Endothelial cell of umbilical vein (primary cell): ENCODE results near the gene CCNL2. TPM values are rescaled to one million over a fixed set of nuclear protein-coding genes. Genes with fewer than 3 reads are reported as not detected.
"Not testable (repeated sequence)": the region's sequence is repeated elsewhere in the genome, so short reads cannot be mapped to it uniquely, and the experiment has no call there.

ENCODE experiments used
- Bru-seq: library from RNA; stranded (reverse); fragments of 400-500 nt; gene quantifications from one replicate; lab custom pipeline; 2021; lab: Mats Ljungman, UMichigan
- BruChase-seq, 2 experiments: library from RNA; stranded (reverse); fragments of 400-500 nt; gene quantifications; one replicate each; lab custom pipeline; 2021; lab: Mats Ljungman, UMichigan
- BruUV-seq: library from RNA; stranded (reverse); fragments of 400-500 nt; replicated peaks from 2 replicates; lab custom pipeline; 2021; lab: Mats Ljungman, UMichigan
- CTCF ChIA-PET: fragments of 300-600, 350-600 bp; sonication (Branson Sonifier 250); formaldehyde crosslinking; loops from one replicate; lab custom pipeline; 2021; ENCODE audit warnings: antibody characterized with exemption, inconsistent platforms; lab: Charles Lee
- POLR2A ChIA-PET: fragments of 300-600, 350-600 bp; sonication (Branson Sonifier 250); formaldehyde crosslinking; loops from one replicate; lab custom pipeline; 2021; ENCODE audit warnings: antibody characterized with exemption, inconsistent platforms; lab: Charles Lee
- DNase-seq: peaks from one replicate; pipeline ENCODE4 v3.0.0-alpha.2; 2011; ENCODE audit warnings: low read depth, low spot score
- FAIRE-seq: peaks from 2 replicates; lab custom pipeline; 2011; peaks lifted over from hg19 to GRCh38; lab: Jason Lieb, UNC
- H2AFZ ChIP-seq: 2 replicates; pipeline ENCODE4 v1.6.0; 2012; ENCODE audit warnings: low read depth, low read length, control low read depth, inconsistent platforms
- H3K27ac ChIP-seq: 2 replicates; pipeline ENCODE4 v1.5.1; 2011; ENCODE audit warnings: low read depth, mild to moderate bottlenecking, control low read depth, low read length, moderate library complexity; ENCODE audit not compliant: insufficient read depth
- H3K27me3 ChIP-seq, 2 experiments: 2 replicates each; pipeline versions ENCODE4 v1.6.0 to v1.6.1; 2011; ENCODE audit warnings: low read length in 2 of 2, mixed read lengths in 1 of 2; ENCODE audit not compliant: control insufficient read depth in 2 of 2, insufficient read depth in 2 of 2
- H3K36me3 ChIP-seq, 2 experiments: 2 replicates in 1 of 2; 3 replicates in 1 of 2; pipeline ENCODE4 v1.5.1; 2011; ENCODE audit warnings: low read length in 2 of 2, mild to moderate bottlenecking in 1 of 2, moderate library complexity in 1 of 2; ENCODE audit not compliant: control insufficient read depth in 2 of 2, insufficient read depth in 2 of 2; ENCODE audit errors: extremely low read depth in 1 of 2
- H3K4me1 ChIP-seq: 3 replicates; pipeline ENCODE4 v1.5.1; 2011; ENCODE audit warnings: mild to moderate bottlenecking, low read length; ENCODE audit not compliant: control insufficient read depth, insufficient read depth; ENCODE audit errors: extremely low read depth
- H3K4me2 ChIP-seq: 2 replicates; pipeline ENCODE4 v1.6.1; 2011; ENCODE audit warnings: low read length, control low read depth, mixed read lengths; ENCODE audit not compliant: insufficient read depth
- H3K4me3 ChIP-seq, 3 experiments: fragments of 200-600 bp in 1 of 3; sonication (generic), shearing (Covaris generic) in 1 of 3; replicated peaks in 1 of 3; 2 replicates each; pipeline ENCODE4 v1.5.1; 2011 to 2016; ENCODE audit warnings: control low read depth in 3 of 3, low read length in 3 of 3, mild to moderate bottlenecking in 2 of 3, inconsistent platforms in 1 of 3, low read depth in 1 of 3, moderate library complexity in 1 of 3; ENCODE audit not compliant: insufficient read depth in 1 of 3
- H3K79me2 ChIP-seq: 2 replicates; pipeline ENCODE4 v1.6.0; 2012; ENCODE audit warnings: low read length, inconsistent platforms; ENCODE audit not compliant: control insufficient read depth, insufficient read depth
- H3K9ac ChIP-seq: replicated peaks from 2 replicates; pipeline ENCODE3; 2011; ENCODE audit warnings: low read length, control low read depth; ENCODE audit not compliant: insufficient read depth; ENCODE audit errors: extremely low read depth
- H3K9me1 ChIP-seq: replicated peaks from 3 replicates; pipeline ENCODE4 v1.6.0; 2011; ENCODE audit warnings: mild to moderate bottlenecking, low read length; ENCODE audit not compliant: control insufficient read depth, insufficient read depth; ENCODE audit errors: extremely low read depth
- H3K9me3 ChIP-seq: replicated peaks from 2 replicates; pipeline ENCODE4 v1.5.1; 2012; ENCODE audit warnings: low read length, inconsistent platforms; ENCODE audit not compliant: control insufficient read depth, insufficient read depth
- H4K20me1 ChIP-seq: replicated peaks from 2 replicates; pipeline ENCODE3; 2011; ENCODE audit warnings: mild to moderate bottlenecking, low read length; ENCODE audit not compliant: control insufficient read depth, insufficient read depth; ENCODE audit errors: extremely low read depth
- EZH2 ChIP-seq: IDR thresholded peaks from 2 replicates; pipeline ENCODE4 v1.6.1; 2012; ENCODE audit warnings: borderline replicate concordance, low read depth, mild to moderate bottlenecking, moderate library complexity, low read length, inconsistent platforms; ENCODE audit not compliant: severe bottlenecking
- POLR2A ChIP-seq: IDR thresholded peaks from 2 replicates; pipeline ENCODE4 v1.6.1; 2012; ENCODE audit warnings: low read depth, mild to moderate bottlenecking, control low read depth, low read length
- POLR2AphosphoS5 ChIP-seq: IDR thresholded peaks from 2 replicates; pipeline ENCODE4 v1.6.1; 2012; ENCODE audit warnings: low read depth, mild to moderate bottlenecking, control low read depth, low read length, moderate library complexity; ENCODE audit not compliant: insufficient read depth
- dilution Hi-C: fragments of 300-500 bp; cut with MboI; formaldehyde crosslinking; loops from one replicate; pipeline ENCODE4 v1.15.0; 2019; ENCODE audit warnings: low sequenced_read_pairs; ENCODE audit not compliant: extremely low pct_ligation_motif_present
- intact Hi-C: fragments of 100-400 bp; cut with micrococcal nuclease; formaldehyde crosslinking; loops from one replicate; pipeline ENCODE4 v1.10.0; 2022
- long read RNA-seq: library from polyadenylated mRNA; stranded (forward); transcript quantifications from one replicate; pipeline ENCODE4 v2.0.0, GENCODE V29; 2021
- polyA minus RNA-seq, 3 experiments: library from RNA; depleted of rRNA, polyadenylated mRNA; stranded (reverse); fragments of >200 nt; gene quantifications; 1 replicate in 1 of 3; 2 replicates in 2 of 3; pipeline ENCODE4 v1.2.3, GENCODE V29; 2011
- polyA plus RNA-seq, 4 experiments: library from polyadenylated mRNA; depleted of rRNA in 3 of 4; stranded (reverse) in 3 of 4; unstranded in 1 of 4; fragments of >200 nt; gene quantifications; 2 replicates each; pipeline versions ENCODE4 v1.2.1 to v1.2.3, GENCODE V29; 2011 to 2012; ENCODE audit warnings: missing spikeins in 1 of 4
- total RNA-seq: library from RNA; stranded (reverse); gene quantifications from 2 replicates; pipeline ENCODE4 v1.2.3, GENCODE V29; 2021
- TF ChIP-seq, protein P1 (sequence below), 2 donors: IDR thresholded peaks; 1 replicate in 1 of 2; 2 replicates in 1 of 2; pipeline ENCODE4 v1.5.1; 2011; ENCODE audit warnings: low read length in 2 of 2, mild to moderate bottlenecking in 2 of 2, moderate library complexity in 2 of 2, control low read depth in 1 of 2, inconsistent platforms in 1 of 2, low read depth in 1 of 2; ENCODE audit not compliant: insufficient read depth in 1 of 2; ENCODE audit errors: extremely low read depth in 1 of 2

CCNL2 gene
- total RNA-seq (182 and 188 TPM in 2 replicates), polyA plus RNA-seq (174 and 209 TPM in 2 replicates), polyA minus RNA-seq (138 and 145 TPM in 2 replicates), Bru-seq, nascent RNA (percentile 89 among the genes with signal in this experiment), BruChase-seq, experiment 1, labeled RNA remaining after a 6-hour chase (percentile 96 among the genes with signal in this experiment), BruChase-seq, experiment 2, labeled RNA remaining after a 2-hour chase (percentile 98 among the genes with signal in this experiment)
- 37.8 and 72.0 TPM in 2 replicates for polyA plus RNA-seq (2011; cell fraction: cytosol; rRNA removed)
- 2,097 and 2,168 TPM in 2 replicates for polyA plus RNA-seq (2011; cell fraction: nucleus; rRNA removed)
- polyA plus RNA-seq (2012), result 115 and 129 TPM in 2 replicates
- polyA minus RNA-seq (2011; cell fraction: cytosol; rRNA and poly(A)+ RNA removed), result 20.9 TPM
- polyA minus RNA-seq (2011; cell fraction: nucleus; rRNA and poly(A)+ RNA removed), result 264 and 276 TPM in 2 replicates
- long read RNA-seq, transcript CCNL2-201 (11 exons, 2,305 nt), result major isoform, 53 of 426 reads
- long read RNA-seq, transcript CCNL2-202 (6 exons, 1,186 nt), result minor isoform, 31 of 426 reads
- long read RNA-seq, transcript CCNL2-204 (6 exons, 3,082 nt), result minor isoform, 12 of 426 reads
- long read RNA-seq, partial matches to known transcripts, result 17 of 426 reads
- long read RNA-seq, other reads (novel, unspliced or antisense), result 313 of 426 reads

DNA sequence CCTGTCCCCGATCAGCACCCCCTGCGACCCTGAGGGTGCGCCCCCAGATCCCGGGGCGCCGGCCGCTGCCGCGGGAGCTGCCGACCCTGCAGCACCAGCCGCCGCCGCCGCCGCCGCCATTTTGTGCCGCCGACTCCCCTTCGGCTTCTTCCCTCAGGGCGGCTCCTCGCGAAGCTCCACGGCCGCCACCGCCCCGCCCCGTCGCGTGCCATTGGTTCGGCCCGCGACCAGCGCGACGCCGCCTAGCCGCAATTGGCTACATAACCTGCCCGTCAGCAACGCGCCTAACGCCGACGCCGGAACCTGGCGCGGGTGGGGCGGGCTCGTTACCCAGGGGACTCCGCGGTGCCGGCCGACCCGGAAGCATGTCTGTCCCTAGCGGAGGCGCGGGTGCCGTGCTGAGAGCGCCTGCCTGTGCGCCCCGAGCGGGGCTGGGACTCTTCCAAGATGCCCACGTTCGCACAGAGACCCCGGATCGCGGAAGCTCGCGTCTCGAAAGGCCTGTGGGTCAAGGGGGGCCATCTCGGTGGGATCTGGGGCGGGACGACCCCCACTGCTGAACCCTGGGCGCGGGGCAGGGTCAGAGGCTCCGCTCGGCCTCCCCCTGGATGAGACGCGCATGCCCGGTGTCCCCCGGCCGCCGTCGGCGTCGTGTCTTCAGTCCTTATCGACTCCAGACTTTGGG, at the start of gene CCNL2:
Gene CCNL2 (minus strand): TSS at position 149 of the 685 bp plus-strand sequence. CDS start 29 bp downstream, at position 120.
- no peak for TF ChIP-seq EZH2
- peak; percentile 87 for TF ChIP-seq POLR2AphosphoS5
- TF ChIP-seq POLR2A, result peak; percentile 58
- TF ChIP-seq, protein P1, sequence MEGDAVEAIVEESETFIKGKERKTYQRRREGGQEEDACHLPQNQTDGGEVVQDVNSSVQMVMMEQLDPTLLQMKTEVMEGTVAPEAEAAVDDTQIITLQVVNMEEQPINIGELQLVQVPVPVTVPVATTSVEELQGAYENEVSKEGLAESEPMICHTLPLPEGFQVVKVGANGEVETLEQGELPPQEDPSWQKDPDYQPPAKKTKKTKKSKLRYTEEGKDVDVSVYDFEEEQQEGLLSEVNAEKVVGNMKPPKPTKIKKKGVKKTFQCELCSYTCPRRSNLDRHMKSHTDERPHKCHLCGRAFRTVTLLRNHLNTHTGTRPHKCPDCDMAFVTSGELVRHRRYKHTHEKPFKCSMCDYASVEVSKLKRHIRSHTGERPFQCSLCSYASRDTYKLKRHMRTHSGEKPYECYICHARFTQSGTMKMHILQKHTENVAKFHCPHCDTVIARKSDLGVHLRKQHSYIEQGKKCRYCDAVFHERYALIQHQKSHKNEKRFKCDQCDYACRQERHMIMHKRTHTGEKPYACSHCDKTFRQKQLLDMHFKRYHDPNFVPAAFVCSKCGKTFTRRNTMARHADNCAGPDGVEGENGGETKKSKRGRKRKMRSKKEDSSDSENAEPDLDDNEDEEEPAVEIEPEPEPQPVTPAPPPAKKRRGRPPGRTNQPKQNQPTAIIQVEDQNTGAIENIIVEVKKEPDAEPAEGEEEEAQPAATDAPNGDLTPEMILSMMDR (IDR thresholded peaks at IDR 0.05; ENCODE audit: extremely low read depth in 1 of 2, insufficient read depth in 1 of 2, low read depth in 1 of 2, low read length in 2 of 2), result peak; percentile 63 to 78
- dilution Hi-C loops (no loop called here), intact Hi-C loops (loop anchor here (1.0 kb wide), 4 partner anchors 8 to 72 kb away; partner anchors contain the start of genes ATAD3B, AURKAIP1 and MRPL20)
- Histone ChIP-seq H3K79me2 (peaks cover 54% of the 10 kb centered on the region), H3K4me1 (peaks cover 22% of the 10 kb centered on the region), H4K20me1 (no peaks in the 10 kb centered on the region), H3K9me1 (no peaks in the 10 kb centered on the region), H2AFZ (peak within 1 kb of the TSS; percentile 89), H3K36me3 (peaks cover 10 to 28% of the 10 kb centered on the region in 2 experiments), H3K4me3 (peak within 1 kb of the TSS; percentile 80 to 92 (median 90)), H3K4me2 (peak within 1 kb of the TSS; percentile 90), H3K9ac (peak within 1 kb of the TSS; percentile 82), H3K27ac (peak within 1 kb of the TSS; percentile 54), H3K9me3 (no peaks in the 10 kb centered on the region), H3K27me3 (no peaks in the 10 kb centered on the region)
- FAIRE-seq (peak; percentile 98), DNase-seq (peak; percentile 99)
- CTCF ChIA-PET, result interaction anchor here (0.8 to 3.4 kb wide), 11 partner anchors 14 to 106 kb away, joined by 3 to 31 read pairs (median 4); partner anchors contain the start of gene AURKAIP1
- no TSS peak for BruUV-seq
- POLR2A ChIA-PET, result interaction anchor here (0.8 to 1.5 kb wide), 2 partner anchors 8 to 24 kb away, joined by 4 to 6 read pairs; partner anchors contain the start of genes AURKAIP1 and MRPL20

DNA sequence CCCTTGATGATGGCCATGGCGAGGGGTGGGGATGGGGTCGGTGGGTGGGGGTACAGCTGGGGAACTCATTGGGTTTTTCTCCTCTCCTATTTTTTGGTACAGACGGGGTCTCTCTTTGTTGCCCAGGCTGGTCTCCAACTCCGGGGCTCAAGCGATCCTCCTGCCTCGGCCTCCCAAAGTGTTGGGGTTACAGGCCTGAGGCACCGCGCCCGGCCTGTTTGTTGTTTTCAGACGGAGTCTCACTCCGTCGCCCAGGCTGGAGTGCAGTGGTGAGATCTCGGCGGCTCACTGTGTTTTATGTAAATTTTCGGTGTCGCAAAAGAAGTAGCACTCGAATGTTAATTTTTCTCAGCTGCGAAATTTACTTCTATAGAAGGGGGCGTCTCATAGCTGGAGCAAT, 47.5 kb upstream of the CCNL2 start:
- CTCF ChIA-PET, H3K9me1 ChIP-seq, POLR2A ChIA-PET, H3K27ac ChIP-seq, H3K9ac ChIP-seq, H2AFZ ChIP-seq, H3K9me3 ChIP-seq, DNase-seq, H4K20me1 ChIP-seq, H3K4me2 ChIP-seq, H3K4me1 ChIP-seq, H3K27me3 ChIP-seq, FAIRE-seq, BruUV-seq, dilution Hi-C loops, H3K4me3 ChIP-seq, H3K79me2 ChIP-seq, intact Hi-C loops, H3K36me3 ChIP-seq: not testable (repeated sequence)
